Measurements from ENCODE around the gene FAM234B. TPM values are rescaled to one million over a fixed set of nuclear protein-coding genes. Genes with fewer than 3 reads are reported as not detected.
"Not testable (repeated sequence)": the region's sequence is repeated elsewhere in the genome, so short reads cannot be mapped to it uniquely, and the experiment has no call there.

Gene FAM234B
- total RNA-seq, 1 experiment from 2014 or later, result 2.7 TPM

GRCh38 chr12:13028825-13029570, 15.2 kb upstream of the FAM234B start:
- BruUV-seq (replicated peaks), result no TSS peak
- CTCF ChIA-PET, result no interaction called here
- Mint-ChIP-seq H3K4me3 (ENCODE audit: low read depth, unreplicated experiment) (no peak overlapping the region), H3K4me1 (ENCODE audit: low read depth, unreplicated experiment) (no peaks in the 10 kb centered on the region), H3K27ac (ENCODE audit: unreplicated experiment) (no peak overlapping the region), H3K9me3 (ENCODE audit: low read depth, unreplicated experiment) (no peaks in the 10 kb centered on the region), H3K36me3 (ENCODE audit: insufficient read depth, unreplicated experiment) (no peaks in the 10 kb centered on the region), H3K27me3 (ENCODE audit: unreplicated experiment) (peaks cover 28% of the 10 kb centered on the region)
- DNase-seq, result no peak
- TF ChIP-seq CTCF (IDR thresholded peaks at IDR 0.05; ENCODE audit: unreplicated experiment), result no peak
- intact Hi-C loops (cut with micrococcal nuclease; ENCODE audit: unreplicated experiment), result no loop called here

- intact Hi-C loops (cut with micrococcal nuclease; ENCODE audit: unreplicated experiment), result no loop called here
- Mint-ChIP-seq H3K4me1 (ENCODE audit: low read depth, unreplicated experiment) (no peaks in the 10 kb centered on the region), H3K9me3 (ENCODE audit: low read depth, unreplicated experiment) (no peaks in the 10 kb centered on the region), H3K27me3 (ENCODE audit: unreplicated experiment) (peaks cover 13% of the 10 kb centered on the region), H3K27ac (ENCODE audit: unreplicated experiment) (no peak overlapping the region), H3K4me3 (ENCODE audit: low read depth, unreplicated experiment) (no peak overlapping the region), H3K36me3 (ENCODE audit: insufficient read depth, unreplicated experiment) (no peaks in the 10 kb centered on the region)
- DNase-seq, result no peak
- no peak for TF ChIP-seq CTCF (IDR thresholded peaks at IDR 0.05; ENCODE audit: unreplicated experiment)
- no TSS peak for BruUV-seq (replicated peaks)
- CTCF ChIA-PET, result interaction anchor here (0.7 kb wide), 2 partner anchors 12 to 211 kb away, joined by 3 to 4 read pairs; no protein-coding TSS in a partner anchor
Observed at GRCh38 chr12:13030541-13031291, 13.5 kb upstream of the FAM234B start.

- intact Hi-C loops (cut with micrococcal nuclease; ENCODE audit: unreplicated experiment), result no loop called here
- CTCF ChIA-PET, result no interaction called here
- H3K27me3 Mint-ChIP-seq (ENCODE audit: unreplicated experiment), result peaks cover 16% of the 10 kb centered on the region
- no peaks in the 10 kb centered on the region for H3K9me3 Mint-ChIP-seq (ENCODE audit: low read depth, unreplicated experiment)
- no peak overlapping the region for H3K4me3 Mint-ChIP-seq (ENCODE audit: low read depth, unreplicated experiment)
- no peaks in the 10 kb centered on the region for H3K4me1 Mint-ChIP-seq (ENCODE audit: low read depth, unreplicated experiment)
- H3K27ac Mint-ChIP-seq (ENCODE audit: unreplicated experiment), result no peak overlapping the region
- BruUV-seq (replicated peaks), result no TSS peak
- H3K36me3 Mint-ChIP-seq (ENCODE audit: insufficient read depth, unreplicated experiment), result no peaks in the 10 kb centered on the region
- no peak for DNase-seq
- TF ChIP-seq CTCF (IDR thresholded peaks at IDR 0.05; ENCODE audit: unreplicated experiment), result no peak
Observed at GRCh38 chr12:13032164-13032563, 12.0 kb upstream of the FAM234B start.

- TF ChIP-seq CTCF (IDR thresholded peaks at IDR 0.05; ENCODE audit: unreplicated experiment), result no peak
- Mint-ChIP-seq H3K4me1 (ENCODE audit: low read depth, unreplicated experiment) (no peaks in the 10 kb centered on the region), H3K4me3 (ENCODE audit: low read depth, unreplicated experiment) (no peak overlapping the region), H3K27me3 (ENCODE audit: unreplicated experiment) (peaks cover 28% of the 10 kb centered on the region), H3K36me3 (ENCODE audit: insufficient read depth, unreplicated experiment) (no peaks in the 10 kb centered on the region), H3K27ac (ENCODE audit: unreplicated experiment) (no peak overlapping the region), H3K9me3 (ENCODE audit: low read depth, unreplicated experiment) (no peaks in the 10 kb centered on the region)
- DNase-seq, result no peak
- intact Hi-C loops (cut with micrococcal nuclease; ENCODE audit: unreplicated experiment), result no loop called here
- BruUV-seq (replicated peaks), result no TSS peak
- CTCF ChIA-PET, result interaction anchor here (0.6 kb wide), 1 partner anchor 209 kb away, joined by 3 read pairs; no protein-coding TSS in a partner anchor
Observed at GRCh38 chr12:13033476-13033875, 10.7 kb upstream of the FAM234B start.

- H3K36me3 Mint-ChIP-seq (ENCODE audit: insufficient read depth, unreplicated experiment); intact Hi-C loops (cut with micrococcal nuclease; ENCODE audit: unreplicated experiment); H3K4me3 Mint-ChIP-seq (ENCODE audit: low read depth, unreplicated experiment); BruUV-seq (replicated peaks); H3K4me1 Mint-ChIP-seq (ENCODE audit: low read depth, unreplicated experiment); DNase-seq; H3K9me3 Mint-ChIP-seq (ENCODE audit: low read depth, unreplicated experiment); H3K27ac Mint-ChIP-seq (ENCODE audit: unreplicated experiment): not testable (repeated sequence)
- CTCF ChIA-PET, result interaction anchor here (0.7 kb wide), 1 partner anchor 623 kb away, joined by 5 read pairs; no protein-coding TSS in a partner anchor
- H3K27me3 Mint-ChIP-seq (ENCODE audit: unreplicated experiment), result peaks cover 47% of the 10 kb centered on the region
Observed at GRCh38 chr12:13035335-13035734, 8.8 kb upstream of the FAM234B start.
